Measurements from ENCODE around the gene CCDC183.
"Not testable (repeated sequence)": the region's sequence is repeated elsewhere in the genome, so short reads cannot be mapped to it uniquely, and the experiment has no call there.

Gene CCDC183

DNA sequence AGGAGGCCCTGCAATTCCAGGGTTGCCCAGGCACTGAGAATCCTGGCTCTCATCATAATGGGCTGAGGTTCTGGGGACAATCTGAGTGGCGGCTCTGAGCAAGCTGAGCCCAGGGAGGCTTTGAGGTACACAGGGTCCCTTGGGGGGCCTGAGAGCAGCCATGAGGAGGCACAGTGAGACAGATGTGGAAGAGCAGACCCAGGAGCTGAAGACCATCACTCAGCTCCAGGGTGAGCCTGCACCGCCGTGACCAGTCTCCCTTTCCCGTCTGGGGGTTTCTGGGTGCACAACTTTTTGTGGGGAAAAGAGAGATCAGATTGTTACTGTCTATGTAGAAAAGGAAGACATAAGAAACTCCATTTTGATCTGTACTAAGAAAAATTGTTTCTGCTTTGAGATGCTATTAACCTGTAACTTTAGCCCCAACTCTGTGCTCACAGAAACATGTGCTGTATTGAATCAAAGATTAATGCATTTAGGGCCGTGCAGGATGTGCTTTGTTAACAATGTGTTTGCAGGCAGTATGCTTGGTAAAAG, at the start of gene CCDC183:
TSS of gene CCDC183 (plus strand) at position 101 of the 537 bp plus-strand sequence. CDS start at position 161, 60 bp downstream.
- no peak for DNase-seq (ENCODE audit: low read depth, low spot score)
- no peak within 1 kb of the TSS for H3K27ac ChIP-seq

DNA sequence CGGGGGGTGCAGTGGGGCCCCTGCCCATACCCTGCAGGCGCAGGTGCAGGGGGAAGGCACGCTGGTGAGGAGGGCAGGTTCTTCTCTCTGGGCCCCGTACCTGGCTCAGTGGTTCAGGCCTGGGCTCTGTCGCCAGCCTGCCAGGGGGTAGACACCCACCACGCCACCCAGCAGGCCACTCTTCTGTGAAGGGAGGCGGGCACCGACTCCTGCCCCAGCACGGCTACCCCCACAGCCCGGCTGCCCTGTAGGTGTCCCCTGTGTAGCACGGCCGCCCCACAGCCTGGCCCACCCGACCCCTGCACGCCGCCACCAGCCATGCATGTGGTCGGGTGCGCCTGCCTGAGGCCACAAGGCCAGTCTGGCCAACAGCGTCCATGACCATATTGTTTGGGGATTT, 49.5 kb upstream of the CCDC183 start:
- no peak for DNase-seq (ENCODE audit: low read depth, low spot score)
- H3K27ac ChIP-seq, result no peak overlapping the region

DNA sequence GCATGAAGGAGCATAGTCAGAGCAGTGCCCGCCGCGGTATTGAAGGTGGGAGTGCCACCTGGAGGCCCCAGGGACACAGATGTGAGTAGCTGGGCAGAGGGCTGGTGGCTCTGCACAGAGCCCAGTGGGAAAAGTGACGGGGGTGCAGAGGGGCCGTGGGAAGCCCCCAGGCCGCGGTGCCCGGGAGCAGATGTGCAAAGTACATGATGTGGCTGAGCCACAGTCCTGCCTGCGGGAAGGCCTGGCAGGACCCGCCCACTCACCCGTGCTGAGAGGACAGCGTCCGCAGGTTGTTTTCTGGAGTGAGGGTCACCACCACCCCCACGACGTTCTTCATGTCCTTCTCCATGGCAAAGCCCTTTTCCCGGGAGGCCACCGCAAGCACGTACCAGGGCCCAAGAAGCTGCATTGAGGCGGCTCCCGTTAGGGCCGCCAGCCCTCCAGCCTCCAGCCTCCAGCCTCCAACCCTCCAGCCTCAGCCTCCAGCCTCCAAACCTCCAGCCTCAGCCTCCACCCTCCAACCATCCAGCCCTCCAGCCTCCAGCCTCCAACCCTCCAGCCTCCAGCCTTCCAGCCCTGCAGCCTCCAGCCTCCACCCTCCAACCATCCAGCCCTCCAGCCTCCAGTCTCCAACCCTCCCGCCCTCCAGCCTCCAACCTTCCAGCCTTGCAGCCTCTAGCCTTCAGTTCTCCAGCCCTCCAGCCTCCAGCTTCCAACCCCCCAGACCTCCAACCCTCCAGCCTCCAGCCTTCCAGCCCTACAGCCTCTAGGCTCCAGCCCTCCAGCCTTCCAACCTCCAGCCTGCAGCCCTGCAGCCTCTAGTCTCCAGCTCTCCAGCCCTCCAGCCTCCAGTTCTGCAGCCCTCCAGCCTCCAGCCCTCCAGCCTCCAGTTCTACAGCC, 48.7 kb upstream of the CCDC183 start:
- H3K27ac ChIP-seq, result no peak overlapping the region
- no peak for DNase-seq (ENCODE audit: low read depth, low spot score)

DNA sequence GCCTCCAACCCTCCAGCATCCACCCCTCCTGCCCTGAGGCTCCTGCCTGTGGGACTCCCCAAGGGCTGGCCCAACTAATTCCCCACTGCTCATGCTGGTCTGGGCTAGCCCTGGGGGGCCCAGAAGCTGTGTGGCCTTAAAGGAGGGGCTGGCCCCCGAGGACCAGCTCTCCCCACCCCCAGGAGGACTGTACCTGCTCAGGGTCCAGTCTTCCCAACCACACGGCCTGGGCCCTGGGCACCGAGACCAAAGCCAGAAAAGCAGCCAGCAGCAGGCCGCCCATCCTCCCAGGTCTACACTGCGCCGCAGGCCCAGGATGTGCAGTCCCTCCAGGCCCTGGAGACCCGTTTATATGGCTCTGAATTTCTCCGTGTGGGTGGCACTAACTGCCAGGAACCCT, 47.9 kb upstream of the CCDC183 start, which contains the start of gene LCN6:
TSS of gene LCN6 (minus strand) at position 325 of the 400 bp plus-strand sequence. CDS start at position 283, 42 bp downstream.
- no peak within 1 kb of the TSS for H3K27ac ChIP-seq
- no peak for DNase-seq (ENCODE audit: low read depth, low spot score)

DNA sequence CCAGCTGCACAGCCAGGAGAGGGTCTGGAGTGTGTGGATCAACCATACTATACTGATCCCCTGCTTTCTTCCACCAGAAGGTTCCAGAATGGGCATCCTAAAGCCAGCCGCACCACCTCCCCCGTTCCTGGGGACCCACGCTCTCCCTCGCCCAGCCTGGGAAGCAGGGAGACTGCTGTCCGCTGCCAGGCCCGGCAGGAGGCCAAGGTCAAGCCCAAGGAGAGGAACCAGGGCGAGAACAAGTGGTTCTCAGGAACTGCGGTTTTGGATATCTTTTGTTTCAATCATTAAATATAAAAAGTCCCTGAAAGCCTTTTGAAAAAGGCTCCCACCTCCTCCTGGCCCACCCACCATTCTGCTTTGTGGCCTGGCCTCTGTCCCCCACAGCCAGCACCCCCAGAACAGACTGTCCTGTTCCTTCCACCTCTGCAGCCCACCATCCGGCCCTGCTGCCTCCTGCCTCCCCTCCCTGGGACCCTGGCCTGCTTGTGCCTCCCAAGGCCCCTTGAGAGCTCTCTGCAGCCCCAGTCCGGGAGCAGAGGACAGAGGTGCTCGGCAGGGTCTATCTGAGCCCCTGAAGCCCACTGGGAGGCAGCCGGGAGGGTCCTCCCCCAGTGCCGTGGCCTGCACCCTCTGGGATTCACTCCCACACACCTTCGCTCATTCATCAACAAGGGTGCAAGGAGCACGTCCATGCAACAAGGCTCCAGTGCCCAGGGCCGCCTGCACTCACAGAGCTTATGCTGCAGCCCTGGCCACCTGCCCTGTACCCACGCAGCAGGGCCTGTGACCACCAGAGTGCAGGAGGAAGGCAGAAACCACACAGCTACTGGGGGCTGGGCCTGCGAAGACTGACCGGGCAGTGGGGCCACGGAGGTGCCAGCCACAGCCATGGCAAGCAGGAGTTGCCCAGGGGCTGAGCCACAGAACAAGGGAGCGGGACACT, 47.2 kb upstream of the CCDC183 start:
- no peak for DNase-seq (ENCODE audit: low read depth, low spot score)
- no peak overlapping the region for H3K27ac ChIP-seq

DNA sequence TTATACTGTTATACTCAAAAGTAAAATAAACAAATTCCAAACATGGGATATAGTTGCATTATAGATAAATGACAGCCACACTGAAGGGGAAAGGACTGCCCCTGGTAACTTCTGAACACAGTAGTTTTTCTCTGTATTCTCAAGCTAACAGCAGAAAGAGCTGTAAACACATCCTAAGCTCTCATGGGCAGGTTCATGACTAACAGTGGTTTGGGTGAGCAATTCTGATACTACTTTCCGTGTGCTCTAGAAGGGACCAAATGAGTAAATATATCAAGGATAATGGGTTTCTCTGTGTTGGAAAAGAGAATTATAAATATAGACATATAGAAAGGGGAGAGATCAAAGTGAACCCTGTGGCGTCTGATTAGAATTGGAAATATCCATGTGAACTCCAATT, 45.6 kb upstream of the CCDC183 start:
- no peak overlapping the region for H3K27ac ChIP-seq
- DNase-seq (ENCODE audit: low read depth, low spot score), result peak; percentile 31

DNA sequence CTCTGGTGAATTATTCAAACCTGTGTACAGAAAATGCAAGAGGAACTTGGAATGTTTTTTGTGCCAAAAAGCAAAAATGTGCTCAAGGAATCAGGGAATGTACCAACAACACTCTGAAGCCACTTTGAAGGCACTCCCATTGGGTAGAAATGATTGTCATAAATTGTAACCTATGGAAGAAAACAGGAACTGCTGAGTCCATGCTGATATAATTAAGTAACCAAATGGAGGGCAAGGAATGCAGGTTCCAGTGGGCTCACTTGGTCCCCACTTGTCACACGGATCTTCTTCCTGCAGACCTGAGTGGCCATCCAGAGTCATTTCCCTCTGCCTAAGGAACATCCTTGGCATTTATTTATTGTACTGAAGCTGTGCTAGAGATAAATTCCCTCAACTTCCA, 44.9 kb upstream of the CCDC183 start:
- no peak overlapping the region for H3K27ac ChIP-seq
- no peak for DNase-seq (ENCODE audit: low read depth, low spot score)

DNA sequence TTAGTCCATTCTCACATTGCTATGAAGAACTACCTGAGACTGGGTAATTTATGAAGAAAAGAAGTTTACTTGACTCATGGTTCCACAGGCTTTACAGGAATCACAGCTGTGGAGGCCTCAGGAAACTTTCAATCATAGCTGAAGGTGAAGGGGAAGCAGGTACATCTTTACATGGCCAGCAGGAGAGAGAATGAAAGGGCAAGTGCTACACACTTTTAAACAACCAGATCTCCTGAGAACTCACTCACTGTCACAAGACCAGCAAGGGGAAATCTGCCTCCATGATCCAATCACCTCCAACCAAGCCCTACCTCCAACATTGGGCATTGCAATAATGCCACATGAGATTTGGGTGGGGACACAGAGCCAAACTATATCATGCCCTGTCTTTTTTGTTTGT, 44.3 kb upstream of the CCDC183 start:
- H3K27ac ChIP-seq, result no peak overlapping the region
- no peak for DNase-seq (ENCODE audit: low read depth, low spot score)

DNA sequence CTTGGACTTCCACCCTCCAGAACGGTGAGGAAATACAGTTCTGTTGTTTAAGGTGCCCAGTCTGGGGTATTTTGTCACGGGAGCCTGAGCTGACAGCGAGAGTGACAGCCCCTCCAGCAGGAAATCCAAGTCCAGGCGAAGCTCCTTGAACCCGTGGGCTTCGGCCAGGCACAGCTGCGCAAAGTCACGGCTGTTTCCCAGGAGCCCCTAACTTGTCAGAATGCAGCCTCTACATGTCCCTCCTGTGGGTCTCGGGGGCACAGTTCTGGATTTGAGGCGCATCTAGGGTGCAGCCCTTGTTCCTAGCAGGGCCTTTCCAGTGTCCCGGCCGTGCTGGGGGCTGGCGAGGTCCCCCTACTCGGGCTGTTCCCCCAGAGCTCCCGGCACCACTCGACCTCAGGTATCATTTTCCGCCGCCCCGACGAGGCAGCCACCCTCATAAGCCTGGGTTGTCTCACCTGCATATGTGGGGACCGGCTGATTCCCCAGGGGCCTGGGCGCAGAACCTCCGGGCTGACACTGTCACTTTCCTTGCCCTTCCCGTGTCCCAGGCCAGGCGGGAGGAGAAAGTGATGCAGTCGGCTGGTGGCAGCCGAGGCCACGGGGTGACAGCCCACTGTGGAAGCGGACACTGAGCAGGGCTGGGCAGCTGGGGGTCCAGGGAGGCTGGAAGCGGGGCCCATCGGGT, 42.6 kb upstream of the CCDC183 start:
- no peak overlapping the region for H3K27ac ChIP-seq
- no peak for DNase-seq (ENCODE audit: low read depth, low spot score)

DNA sequence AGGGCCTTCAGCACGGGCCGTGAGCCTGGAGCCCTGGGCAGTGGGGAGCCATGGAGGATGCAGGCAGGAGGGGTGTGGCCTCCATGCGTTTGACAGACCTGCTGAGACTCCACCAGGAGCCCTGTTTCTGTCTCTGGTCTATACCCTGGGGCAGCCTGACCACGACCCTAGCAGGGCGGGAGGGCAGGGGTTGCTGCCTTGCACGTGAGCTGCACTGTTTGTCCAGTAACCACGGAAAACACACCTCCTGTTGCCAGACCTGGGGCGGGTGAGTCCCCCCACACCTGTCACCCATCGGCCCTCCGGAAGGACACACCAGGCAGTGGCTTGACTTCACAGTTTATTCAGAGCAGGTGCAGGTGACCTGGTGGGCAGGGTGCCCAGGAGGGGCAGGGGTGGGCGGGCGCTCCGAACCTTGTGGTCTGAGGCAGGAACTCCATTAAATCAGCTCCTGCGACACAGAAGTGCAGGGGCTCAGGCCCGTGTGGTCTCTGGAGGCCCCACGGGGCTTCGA, 42.0 kb upstream of the CCDC183 start:
- DNase-seq (ENCODE audit: low read depth, low spot score), result no peak
- H3K27ac ChIP-seq, result no peak overlapping the region

DNA sequence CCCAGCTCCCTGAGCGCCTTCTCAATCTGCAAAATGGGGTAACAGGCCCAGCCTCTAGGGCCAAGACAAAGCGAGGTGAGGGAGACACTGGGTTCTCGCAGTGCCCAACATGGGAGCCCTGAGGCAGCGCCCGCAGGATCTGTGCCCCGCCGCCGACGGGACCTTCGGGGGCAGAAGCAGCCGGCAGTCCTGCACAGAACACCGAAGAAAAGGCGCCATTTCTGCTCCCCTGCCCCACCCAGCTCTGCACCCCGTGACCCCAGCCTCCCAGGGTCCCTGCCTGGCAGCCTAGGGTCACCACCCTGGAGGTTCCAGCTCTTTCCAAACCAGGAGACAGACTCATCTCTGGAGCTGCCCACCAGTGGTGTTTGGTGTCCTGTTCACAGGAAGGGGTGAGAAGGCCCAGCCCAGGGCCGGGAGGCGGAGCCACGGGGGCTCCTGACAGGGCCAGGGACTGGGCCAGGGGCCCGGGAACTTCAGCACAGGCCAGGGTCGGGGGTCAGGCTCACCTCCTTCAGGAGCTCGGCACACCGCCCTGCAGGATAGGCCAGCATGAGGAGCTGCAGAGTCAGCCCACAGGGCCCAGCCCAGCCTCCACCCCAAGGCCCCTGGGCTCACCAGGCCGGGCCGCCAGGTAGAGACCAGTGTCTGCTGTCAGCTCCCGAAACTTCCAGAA, 41.4 kb upstream of the CCDC183 start:
- no peak overlapping the region for H3K27ac ChIP-seq
- DNase-seq (ENCODE audit: low read depth, low spot score), result no peak

DNA sequence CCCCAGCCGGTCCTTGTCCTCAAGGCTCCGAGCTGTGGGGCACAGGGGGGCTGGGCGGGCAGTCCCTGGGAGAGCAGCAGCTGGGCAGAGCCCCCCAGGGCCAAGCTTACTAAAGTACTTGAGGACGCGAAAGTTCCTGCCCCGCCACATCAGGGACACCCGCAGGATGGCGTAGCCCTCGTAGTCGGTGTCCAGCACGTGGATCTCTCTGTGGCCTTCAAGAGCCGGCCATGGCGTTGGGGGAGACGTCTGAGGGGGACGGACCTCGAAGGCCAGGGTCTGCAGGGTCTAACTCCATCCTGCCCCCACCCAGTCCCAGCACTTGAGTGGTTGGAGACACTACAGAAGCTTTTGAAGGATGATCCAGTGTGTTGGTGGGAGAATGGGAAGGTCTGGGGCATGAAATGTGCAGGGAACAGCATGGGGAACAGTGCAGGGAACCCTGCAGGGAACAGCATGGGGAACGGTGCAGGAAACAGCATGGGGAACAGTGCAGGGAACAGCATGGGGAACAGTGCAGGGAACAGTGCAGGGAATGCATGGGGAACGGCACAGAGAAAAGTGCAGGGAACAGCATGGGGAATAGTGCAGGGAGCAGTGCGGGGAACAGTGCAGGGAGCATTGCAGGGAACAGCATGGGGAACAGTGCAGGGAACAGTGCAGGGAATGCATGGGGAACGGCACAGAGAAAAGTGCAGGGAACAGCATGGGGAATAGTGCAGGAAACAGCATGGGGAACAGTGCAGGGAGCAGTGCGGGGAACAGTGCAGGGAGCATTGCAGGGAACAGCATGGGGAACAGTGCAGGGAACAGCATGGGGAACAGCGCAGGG, 40.6 kb upstream of the CCDC183 start:
- not testable (repeated sequence) for DNase-seq (ENCODE audit: low read depth, low spot score); H3K27ac ChIP-seq

DNA sequence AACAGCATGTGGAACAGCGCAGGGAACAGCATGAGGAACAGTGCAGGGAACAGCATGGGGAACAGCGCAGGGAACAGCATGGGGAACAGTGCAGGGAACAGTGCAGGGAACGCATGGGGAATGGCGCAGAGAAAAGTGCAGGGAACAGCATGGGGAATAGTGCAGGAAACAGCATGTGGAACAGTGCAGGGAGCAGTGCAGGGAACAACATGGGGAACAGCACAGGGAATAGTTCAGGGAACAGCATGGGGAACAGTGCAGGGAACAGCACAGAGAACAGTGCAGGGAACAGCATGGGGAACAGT, 40.1 kb upstream of the CCDC183 start:
- no peak for DNase-seq (ENCODE audit: low read depth, low spot score)

DNA sequence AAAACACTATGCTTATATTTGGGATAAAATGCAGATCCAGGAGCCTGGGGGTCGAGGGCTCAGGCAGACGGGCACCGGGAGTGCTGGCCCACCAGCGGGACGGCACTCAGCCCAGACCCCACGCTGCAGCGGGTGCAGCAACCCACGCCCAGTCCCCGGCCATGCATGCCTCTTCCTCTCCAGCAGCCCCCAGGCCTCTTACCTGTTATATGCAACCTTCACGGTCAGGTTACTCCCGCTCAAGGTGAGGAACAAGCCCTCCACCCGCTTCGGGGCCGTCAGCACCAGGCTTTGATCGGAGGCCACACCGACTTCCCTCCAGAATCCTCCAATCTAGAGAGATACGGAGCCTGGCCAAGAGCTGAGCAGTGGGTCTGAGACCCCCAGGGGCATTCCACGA, 39.3 kb upstream of the CCDC183 start:
- no peak for DNase-seq (ENCODE audit: low read depth, low spot score)
- no peak overlapping the region for H3K27ac ChIP-seq

More for the DNA sequence above, 40.1 kb upstream of the CCDC183 start:
- no peak overlapping the region for H3K27ac ChIP-seq

DNA sequence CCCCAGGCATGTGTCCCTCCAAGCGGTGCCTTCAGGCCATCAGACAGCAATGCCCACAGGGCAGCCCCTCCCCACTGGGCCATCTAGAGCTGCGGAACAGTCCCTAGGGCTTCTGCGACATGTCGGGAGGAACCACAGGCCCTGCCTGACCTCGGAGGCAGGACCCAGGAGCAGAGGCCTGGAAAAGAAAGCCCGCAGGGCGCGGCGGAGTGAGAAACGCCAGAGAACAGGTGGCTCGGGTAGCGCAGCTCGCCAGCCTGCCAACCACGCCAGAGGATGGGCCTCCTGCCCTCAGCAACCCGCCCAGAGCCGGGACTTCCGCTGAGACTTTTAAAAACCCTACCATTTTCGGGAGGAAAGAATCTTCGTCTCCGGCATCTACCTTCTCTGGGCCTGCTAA, 38.8 kb upstream of the CCDC183 start:
- H3K27ac ChIP-seq, result no peak overlapping the region
- no peak for DNase-seq (ENCODE audit: low read depth, low spot score)

DNA sequence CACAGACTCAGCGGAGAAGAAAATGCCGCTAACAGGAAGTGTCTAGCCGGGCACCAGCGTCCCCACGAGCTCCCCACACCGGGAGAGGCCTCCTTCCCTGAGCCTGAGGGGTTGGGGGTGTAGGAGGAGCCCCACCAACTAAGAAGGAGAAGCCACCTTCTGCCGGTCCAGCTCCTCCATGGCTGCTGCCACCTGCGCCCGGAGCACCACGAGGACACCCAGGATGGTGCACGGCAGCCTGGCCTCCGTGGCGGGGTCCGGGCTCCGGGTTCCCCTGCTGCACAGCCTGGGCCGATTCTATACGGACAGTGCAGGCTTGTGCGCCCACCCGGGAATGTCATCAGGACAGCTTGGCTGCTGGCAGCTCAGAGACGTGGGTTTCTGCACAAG, 38.4 kb upstream of the CCDC183 start:
- H3K27ac ChIP-seq, result no peak overlapping the region
- DNase-seq (ENCODE audit: low read depth, low spot score), result no peak

DNA sequence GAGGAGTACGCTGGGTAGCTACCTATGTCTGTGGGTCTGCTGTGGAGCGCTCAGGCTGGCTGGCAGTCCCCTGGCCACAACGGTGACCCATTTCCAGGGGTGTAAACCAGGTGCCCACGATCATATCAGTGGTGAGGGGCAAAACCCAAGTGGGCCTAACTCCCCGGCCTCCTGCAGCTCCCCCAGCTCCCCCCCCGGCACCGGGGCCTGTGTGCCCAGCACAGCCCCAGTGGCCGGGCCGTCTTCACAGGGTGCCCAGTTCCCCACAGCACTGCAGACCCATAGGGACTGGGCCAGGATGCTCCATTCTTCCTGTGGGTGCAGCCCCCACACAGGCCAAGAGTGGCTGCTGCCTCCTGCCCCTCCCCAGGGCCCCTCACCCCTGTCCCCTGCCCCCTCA, 37.1 kb upstream of the CCDC183 start:
- no peak overlapping the region for H3K27ac ChIP-seq
- no peak for DNase-seq (ENCODE audit: low read depth, low spot score)

DNA sequence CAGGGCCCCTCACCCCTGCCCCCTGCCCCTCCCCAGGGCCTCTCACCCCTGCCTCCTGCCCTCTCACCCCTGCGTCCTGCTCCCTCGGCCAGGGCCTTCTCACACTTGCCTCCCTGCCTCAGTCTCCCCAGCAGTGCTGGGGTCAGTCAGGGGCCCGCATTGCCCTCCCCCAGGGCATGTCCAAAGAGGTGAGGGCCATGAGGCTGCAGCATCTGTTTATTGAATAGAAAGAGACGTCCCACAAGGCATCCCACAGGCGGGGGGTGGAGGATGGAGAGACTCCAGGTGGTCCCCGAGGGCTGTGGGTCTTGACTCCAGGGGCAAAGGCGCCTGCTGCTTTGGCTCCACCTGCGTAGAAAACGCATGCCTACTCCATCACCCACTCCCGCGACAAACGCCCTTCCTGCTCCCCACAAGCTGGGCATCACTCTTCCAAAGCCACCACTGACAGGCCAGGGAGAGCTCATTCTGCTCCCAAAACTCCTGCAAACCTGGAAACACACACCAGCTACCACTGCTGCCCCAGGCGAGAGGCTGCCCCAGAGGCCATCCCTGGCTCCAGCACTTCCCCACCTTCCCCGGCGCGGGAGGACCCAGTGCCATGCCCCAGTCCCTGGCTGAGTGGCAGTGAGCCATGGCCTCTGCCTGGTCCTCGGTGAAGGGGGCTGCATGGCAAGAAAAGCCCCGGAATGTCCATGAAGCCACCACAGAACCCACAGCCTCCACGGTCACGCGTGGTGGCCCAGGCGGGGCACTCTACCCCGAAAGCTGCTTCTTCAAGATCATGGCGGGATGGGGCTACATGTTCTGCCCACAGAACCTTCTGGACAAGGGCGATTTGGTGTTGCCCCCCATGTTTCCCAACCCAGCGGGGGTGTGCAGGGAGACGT, 36.5 kb upstream of the CCDC183 start:
- no peak for DNase-seq (ENCODE audit: low read depth, low spot score)
- no peak overlapping the region for H3K27ac ChIP-seq
